ENCODE data around the gene GALNT8.

The GALNT8 gene

GRCh38 chr12:4796694-4797482 lies 76.7 kb downstream of the GALNT8 start:
- DNase-seq (ENCODE audit: low read depth in 2 of 2), result no peak

- DNase-seq (ENCODE audit: low read depth in 2 of 2), result no peak
Observed at GRCh38 chr12:4800555-4800954, 80.4 kb downstream of the GALNT8 start.

- DNase-seq (ENCODE audit: low read depth in 2 of 2), result no peak
Observed at GRCh38 chr12:4802841-4803240, 82.6 kb downstream of the GALNT8 start.

- no peak for DNase-seq (ENCODE audit: low read depth in 2 of 2)
Observed at GRCh38 chr12:4806439-4807115, 86.4 kb downstream of the GALNT8 start.

- no peak for DNase-seq (ENCODE audit: low read depth in 2 of 2)
Observed at GRCh38 chr12:4807116-4807783, 87.0 kb downstream of the GALNT8 start.

- no peak for DNase-seq (ENCODE audit: low read depth in 2 of 2)
Observed at GRCh38 chr12:4807813-4808212, 87.6 kb downstream of the GALNT8 start.

GRCh38 chr12:4809013-4809448 lies 88.8 kb downstream of the GALNT8 start:
- DNase-seq (ENCODE audit: low read depth in 2 of 2), result no peak

- no peak for DNase-seq (ENCODE audit: low read depth in 2 of 2)
Observed at GRCh38 chr12:4809449-4810218, 89.4 kb downstream of the GALNT8 start.

GRCh38 chr12:4810219-4810671 lies 90.0 kb downstream of the GALNT8 start:
- DNase-seq (ENCODE audit: low read depth in 2 of 2), result no peak

- no peak for DNase-seq (ENCODE audit: low read depth in 2 of 2)
Observed at GRCh38 chr12:4812624-4813327, 92.6 kb downstream of the GALNT8 start.

GRCh38 chr12:4813741-4814140 lies 93.5 kb downstream of the GALNT8 start:
- DNase-seq (ENCODE audit: low read depth in 2 of 2), result no peak

- DNase-seq (ENCODE audit: low read depth in 2 of 2), result no peak
Observed at GRCh38 chr12:4814485-4814884, 94.3 kb downstream of the GALNT8 start.

GRCh38 chr12:4816744-4817525 lies 96.7 kb downstream of the GALNT8 start:
- no peak for DNase-seq (ENCODE audit: low read depth in 2 of 2)

GRCh38 chr12:4817880-4818279 lies 97.7 kb downstream of the GALNT8 start:
- DNase-seq (ENCODE audit: low read depth in 2 of 2), result no peak

GRCh38 chr12:4819654-4820053 lies 99.5 kb downstream of the GALNT8 start:
- DNase-seq (ENCODE audit: low read depth in 2 of 2), result no peak

- no peak for DNase-seq (ENCODE audit: low read depth in 2 of 2)
Observed at GRCh38 chr12:4820971-4821370, 100.8 kb downstream of the GALNT8 start.

All from stimulated activated CD8-positive, alpha-beta memory T cell treated with anti-CD3 and anti-CD28 coated beads, Interleukin-2, amount 100 ng/mL, for 48 hours (primary cell).